GM18526 (cell line): ENCODE results near the gene DIAPH1.

Experiments used
- POLR2A ChIP-seq: IDR thresholded peaks from 3 replicates; pipeline ENCODE4 v1.6.1; 2011; ENCODE audit not compliant: insufficient read length; ENCODE audit errors: extremely low read depth

Gene DIAPH1

DNA sequence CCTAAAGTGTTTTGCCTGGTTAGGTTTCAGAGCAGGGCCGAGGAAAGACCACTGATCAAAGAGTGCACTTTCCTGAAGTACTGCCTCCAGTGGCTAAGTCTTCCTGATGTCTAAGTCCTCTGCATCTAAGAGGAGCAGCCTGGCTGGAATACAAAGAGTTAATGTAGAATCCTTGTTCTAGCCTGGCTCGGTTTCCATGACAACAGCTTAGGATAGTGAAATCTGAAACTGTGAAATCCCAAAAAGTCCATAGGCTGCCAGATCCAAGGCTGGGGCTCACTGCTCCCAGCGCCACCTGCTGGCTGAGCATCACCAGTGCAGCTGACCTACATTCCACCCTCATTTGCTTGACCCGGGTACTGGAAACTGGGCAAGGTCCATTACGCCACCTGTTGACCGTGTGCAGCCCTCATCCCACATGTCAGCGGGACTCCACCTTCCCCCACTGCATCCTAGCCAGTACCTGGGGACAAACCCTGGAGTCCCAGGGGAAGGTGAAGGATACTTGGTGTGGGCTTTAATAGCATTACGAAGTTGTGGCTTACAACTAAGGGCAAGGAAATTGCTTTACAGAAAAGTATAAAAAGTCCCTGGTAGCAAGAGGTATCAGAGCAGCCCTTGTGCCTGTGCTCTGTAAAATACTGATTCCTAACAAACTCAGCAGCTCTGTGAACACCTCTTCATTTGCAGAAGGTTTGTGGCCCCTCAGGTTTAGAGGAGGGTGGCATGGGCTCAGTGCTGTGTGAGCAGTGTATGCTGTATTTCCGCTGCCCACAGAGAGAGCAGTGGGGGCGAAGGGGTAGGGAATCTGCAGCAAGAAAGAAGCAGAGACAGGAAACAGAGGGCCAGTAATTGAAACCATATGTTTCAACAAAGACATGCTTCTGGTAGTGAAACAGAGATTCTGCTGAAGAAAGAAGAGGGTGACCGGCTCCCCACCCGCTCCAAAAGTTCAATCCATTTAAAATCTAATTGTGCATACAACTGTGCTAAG is 93.9 kb downstream of the DIAPH1 start:
- no peak for TF ChIP-seq POLR2A

DNA sequence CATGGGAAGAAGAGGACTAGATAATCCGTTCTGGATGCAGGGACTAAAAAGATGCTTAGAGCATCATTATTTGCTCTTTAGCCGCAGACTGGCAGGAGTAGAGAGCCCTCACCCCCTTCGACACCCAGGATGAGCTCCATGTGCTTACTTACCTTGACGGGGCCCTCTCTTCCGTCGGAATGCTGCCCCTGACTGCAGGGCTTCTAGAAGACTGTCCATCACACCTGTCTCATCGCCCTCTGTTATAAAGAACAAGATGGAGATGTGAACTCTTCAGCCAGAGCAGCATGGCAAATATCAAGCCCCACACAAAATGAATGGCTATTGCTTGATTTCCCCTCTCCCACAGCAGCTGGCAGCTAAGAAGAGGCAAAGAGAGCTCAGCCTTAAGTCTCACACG is 94.8 kb downstream of the DIAPH1 start:
- TF ChIP-seq POLR2A = no peak

DNA sequence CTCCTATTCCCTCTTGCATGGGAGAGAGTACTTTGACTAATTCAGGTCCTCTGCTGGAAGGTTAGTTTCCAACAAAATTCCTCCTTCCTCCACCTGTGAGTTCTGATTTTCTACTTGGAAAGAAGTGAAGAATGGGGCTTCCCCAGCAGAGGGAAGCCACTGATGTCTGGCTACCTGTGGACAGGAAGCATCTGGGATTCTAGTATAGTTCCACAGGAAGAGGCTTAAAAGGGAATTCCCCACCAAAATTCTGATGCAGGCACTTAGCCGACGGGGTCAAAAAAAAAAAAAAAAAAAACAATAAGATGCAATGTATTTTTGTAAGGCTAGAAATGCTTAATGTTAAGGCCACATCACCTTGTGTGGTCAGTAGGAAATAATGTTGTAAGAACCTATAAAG is 96.5 kb downstream of the DIAPH1 start:
- no peak for TF ChIP-seq POLR2A

DNA sequence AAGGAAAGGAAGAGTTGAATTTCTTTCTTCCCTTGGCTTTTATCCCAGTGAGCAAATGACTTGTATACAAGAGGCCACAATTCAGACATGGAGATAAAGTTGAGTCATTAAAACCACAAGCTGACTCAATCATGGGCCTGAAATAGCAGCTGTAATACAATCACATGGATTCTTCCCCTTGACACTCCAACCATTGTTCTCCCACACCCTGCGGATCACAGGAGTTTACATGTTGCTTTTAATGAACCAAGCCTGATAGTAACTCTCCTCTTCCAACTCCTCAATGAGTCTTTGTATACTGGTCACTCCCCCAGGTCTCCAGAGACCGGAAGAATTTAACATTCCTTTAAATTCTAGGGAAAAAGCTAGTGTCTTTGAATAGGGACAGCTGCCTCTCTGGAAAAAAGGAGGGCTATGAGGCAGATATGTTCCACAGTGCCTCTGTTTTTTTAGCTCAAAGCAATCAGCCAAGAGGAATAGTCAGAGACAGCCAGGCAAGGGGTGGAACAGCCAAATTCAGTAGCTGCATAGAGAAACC is 97.5 kb downstream of the DIAPH1 start:
- no peak for TF ChIP-seq POLR2A

DNA sequence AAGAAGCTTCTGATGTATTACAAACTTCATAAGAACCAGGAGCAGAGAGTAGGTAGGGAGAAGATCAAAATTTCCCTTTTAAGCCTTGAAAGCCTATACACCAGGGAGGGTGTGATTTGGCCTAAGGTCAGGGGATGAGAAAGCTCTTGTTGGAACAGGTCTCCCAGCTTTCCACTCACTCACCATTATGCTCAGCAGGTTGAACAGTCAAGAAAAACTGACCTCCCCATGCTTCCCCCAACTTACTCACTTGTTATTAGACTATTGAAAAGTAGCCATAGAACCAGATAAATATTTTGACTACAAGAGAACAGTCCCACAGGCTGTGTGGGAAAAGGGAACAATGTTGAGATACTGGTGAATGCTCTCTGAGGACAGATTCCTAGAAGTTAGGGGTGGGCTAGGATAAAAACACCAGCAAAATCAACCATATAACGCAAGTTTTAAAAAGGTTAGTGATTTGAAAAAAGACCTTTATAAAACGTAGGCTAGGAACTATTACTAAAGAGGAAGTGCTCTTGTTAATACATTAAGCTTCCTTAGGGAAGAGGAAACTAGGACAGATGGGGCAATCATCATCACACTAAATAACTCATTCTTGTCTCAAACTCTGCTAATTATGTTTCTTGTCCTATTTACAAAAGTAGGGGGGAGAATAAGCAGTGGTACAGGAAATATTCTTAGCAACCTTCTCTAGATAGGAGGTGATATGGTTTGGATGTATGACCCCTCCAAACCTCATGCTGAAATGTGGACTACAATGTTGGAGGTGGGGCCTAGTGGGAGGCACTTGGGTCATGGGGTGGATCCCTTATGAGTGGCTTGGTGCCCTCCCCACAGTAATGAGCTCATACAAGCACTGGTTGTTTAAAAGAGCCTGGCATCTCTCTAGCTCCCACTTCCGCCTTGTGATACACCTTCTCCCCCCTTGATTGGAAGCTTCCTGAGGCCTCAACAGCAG is 98.9 kb downstream of the DIAPH1 start:
- no peak for TF ChIP-seq POLR2A

DNA sequence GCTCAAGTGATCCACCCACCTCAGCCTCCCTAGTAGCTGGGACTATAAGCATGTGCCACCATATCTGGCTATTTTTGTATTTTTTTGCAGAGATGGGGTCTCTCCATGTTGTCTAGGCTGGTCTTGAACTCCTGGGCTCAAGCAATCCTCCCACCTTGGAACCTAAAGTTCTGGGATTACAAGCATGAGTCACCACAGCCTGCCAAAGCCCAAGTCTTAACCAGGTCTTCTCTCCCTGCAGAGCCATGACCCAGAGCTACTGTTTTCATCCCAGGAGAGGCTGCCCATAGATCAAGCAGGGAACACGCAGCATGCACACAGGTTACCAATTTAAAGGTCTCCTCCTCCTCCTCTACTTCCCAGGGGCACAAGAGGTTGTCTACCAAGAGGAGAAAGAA is 100.2 kb downstream of the DIAPH1 start:
- TF ChIP-seq POLR2A = no peak

DNA sequence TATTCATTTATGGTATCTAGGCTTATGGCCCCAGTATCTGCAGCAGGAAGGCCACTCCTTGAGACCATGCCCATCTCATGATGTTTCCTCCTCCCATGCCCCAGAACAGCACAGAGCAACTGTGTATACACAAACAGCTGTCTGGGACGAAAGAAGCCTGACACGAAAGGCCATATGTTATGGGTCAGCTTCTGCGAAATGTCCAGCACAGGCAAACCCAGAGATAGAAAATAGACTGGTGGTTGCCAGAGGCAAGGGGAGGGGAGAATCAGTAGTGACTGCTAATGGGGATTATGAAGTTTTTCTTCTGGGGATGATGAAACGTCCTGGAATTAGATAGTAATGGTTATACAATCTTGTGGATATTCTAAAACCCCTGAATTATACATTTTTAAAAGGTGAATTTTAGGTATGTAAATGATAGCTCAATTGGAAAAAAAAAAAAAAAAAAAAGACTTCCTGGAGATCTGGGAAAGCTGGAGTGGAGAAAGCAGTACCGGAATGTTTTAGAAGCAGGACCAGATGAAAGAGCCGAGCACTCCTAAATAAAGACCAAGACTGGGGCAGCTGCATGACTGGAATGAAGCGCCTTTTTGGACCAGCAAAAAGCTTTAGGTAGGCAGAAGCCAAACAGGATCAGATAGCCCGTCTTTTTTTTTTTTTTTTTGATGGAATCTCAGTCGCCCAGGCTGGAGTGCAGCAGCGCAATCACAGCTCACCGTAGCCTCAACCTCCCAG is 100.8 kb downstream of the DIAPH1 start:
- TF ChIP-seq POLR2A = no peak

DNA sequence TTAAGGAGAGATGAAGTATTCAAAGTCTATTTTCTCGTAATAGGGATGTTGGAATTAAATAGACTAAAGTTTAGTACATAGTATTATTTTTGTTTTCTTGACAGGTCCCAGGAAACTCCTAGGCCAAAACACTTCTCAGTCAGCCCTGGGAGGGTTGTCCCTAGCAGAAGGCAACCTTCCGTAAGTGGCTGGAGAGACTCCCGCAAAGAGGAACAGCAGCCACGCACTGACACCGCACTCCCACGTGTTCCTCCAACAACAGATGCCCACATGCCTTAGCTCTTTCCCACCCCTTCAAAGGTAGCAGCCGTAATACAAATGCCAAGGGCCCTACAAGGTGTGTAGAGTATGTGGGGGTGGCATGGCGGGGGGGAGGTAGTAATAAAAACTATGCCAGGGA is 101.5 kb downstream of the DIAPH1 start:
- no peak for TF ChIP-seq POLR2A

DNA sequence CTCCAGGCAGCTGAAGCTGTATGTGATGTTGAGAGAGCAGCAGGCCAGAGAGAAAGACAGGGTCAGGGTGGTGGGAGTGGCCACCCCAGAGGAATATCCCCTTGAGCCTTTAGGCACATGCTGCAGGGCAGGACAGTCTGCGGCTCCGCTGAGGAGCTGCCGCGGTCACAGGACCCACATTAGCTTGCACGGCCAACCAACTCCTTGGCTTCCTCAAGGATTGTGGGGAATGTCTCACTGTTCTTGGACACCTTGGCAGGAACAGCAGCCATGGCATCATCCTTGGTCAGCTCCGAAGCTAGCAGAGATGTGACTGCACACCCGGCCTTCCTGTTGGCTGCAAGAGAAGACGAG is 102.2 kb downstream of the DIAPH1 start:
- TF ChIP-seq POLR2A = no peak

DNA sequence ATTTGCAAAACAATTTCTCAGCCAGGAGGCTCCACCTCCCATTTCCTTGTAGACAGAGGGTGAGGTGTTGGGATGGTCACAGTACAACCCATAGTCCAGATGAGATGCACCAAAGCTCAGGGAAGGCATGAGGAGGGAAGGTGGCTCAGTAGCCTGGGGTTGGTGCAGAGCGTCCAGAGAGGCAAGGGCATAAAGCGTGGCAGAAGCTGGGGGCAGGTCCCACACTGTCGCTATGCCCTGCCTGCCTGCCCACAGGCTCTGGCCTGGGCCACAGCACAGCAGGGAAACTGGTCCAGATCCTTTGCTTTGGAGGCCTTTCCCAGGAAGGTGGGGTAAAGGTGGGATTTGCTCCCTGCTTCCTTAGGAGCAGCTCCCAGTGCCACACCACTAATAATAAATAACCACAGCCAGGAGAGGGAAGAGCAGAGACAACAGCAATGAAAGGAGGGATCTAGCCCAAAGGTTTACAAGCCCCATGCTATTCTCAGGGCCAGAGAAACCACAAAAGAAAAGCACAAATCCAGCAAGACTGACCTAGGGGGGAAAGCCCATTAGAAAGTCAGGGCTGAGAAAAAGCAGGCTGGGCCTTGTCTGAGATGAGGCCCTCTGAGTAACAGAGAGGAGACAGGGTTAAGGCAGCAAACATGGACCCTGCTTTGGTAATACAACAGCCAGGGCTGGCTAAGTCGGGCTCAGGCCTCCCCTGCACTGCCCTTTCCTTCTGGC is 102.7 kb downstream of the DIAPH1 start:
- no peak for TF ChIP-seq POLR2A

DNA sequence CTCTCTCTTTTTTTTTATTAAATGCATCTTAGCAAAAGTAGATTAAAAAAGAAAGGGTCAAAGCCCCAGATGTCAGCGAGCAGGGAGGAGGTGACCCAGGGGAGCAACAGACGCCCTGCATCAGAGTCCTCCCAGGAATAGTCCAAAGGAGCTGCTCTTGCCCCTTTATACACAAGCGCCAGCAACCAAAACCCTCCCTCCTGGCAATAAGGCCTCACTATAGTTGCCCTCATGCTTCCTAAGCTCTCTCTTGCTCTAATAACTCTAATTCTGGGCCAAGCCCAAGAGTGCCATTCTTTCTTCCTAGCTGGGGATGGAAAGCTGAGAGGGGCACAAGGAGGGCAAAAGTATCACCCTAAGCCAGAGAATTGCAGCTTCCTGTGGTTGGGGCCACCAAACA is 103.7 kb downstream of the DIAPH1 start:
- no peak for TF ChIP-seq POLR2A

DNA sequence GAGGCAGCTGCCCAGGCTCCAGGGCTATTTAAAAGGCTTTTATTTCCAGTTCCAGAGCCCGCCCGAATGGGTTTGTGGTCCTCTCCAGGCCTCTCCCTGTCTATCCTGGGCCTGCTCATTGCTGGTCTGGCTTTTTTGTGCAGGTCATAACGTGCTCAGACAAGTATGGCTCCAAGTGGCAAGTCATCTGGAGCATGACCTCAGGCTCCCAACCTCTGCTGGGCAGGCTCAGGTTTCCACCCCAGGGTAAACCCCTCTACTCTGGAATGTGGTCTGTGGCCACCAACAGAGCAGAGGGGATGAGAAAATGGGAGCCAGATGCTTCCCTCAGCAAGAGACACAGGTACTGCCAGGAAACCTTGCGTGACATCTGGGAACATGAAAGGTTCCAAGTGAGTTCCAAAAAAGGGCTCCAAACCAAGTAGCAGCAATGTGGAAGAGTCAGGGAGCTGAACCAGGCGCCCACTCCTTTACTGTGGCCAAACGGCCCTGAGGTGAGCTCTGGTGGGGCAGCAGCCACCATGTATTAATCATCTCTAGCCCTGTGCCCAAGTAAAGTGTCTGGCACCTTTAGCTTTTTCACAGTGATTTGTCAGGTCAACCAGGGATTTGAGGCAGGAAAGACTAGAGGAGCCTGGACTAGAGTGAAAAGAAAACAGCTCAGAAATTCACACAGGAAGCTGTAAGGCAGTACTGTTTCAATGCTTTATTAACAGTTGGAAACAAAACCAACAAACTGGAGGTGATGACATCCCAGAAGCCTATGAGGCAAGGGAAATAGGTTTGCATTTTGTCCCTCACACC is 104.3 kb downstream of the DIAPH1 start:
- TF ChIP-seq POLR2A = no peak

DNA sequence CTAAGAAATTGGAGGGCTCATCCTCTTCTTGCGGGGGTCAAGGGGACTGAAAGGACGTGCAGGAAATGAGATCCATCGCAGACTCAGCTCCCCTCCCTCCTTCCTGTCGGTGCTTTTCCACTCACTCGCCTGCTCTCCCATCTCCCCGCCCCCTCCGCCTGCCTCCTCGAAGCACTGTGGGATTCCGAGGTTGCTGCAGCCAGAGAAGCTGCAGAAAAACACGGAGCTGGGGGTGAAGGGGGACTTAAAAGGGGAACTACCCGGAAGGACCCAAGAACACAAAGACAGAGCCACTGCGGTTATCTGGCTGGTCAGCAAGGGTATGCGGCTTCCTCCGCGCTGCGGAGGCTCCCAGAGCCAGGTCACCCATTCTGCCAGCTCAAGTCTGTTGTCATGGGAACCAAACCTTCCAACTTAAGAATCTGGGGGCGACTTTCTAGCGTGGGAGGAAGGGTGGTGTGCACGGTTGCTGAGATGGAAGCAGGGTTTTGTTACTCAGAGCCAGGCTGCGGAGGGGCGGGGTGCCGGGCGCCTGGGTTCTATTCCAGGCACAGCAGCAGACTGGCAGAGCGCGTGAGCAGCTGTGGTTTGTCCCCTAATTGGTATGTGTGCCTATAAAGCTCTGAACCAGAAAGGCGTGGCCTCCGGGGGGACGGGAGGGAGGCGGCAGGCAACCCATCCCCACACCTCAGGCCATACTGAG is 105.0 kb downstream of the DIAPH1 start:
- no peak for TF ChIP-seq POLR2A
